Upper lobe of left lung (tissue), 4 donors: ENCODE measurements around the gene DGKZ.

Experiments used
- POLR2A ChIP-seq, 4 donors: fragments of 450-650 bp; IDR thresholded peaks; one replicate each; pipeline ENCODE4 v1.5.1; 2016 to 2017; ENCODE audit warnings: antibody characterized with exemption in 4 of 4, mild to moderate bottlenecking in 2 of 4
- TF ChIP-seq, protein P1 (sequence below), 6 experiments: fragments of 450-650 bp in 4 of 6; fragments of 200-600 bp in 2 of 6; sonication (generic) in 2 of 6; IDR thresholded peaks; one replicate each; pipeline ENCODE4 v1.5.1; 2016 to 2019; ENCODE audit warnings: antibody characterized with exemption in 6 of 6

DNA sequence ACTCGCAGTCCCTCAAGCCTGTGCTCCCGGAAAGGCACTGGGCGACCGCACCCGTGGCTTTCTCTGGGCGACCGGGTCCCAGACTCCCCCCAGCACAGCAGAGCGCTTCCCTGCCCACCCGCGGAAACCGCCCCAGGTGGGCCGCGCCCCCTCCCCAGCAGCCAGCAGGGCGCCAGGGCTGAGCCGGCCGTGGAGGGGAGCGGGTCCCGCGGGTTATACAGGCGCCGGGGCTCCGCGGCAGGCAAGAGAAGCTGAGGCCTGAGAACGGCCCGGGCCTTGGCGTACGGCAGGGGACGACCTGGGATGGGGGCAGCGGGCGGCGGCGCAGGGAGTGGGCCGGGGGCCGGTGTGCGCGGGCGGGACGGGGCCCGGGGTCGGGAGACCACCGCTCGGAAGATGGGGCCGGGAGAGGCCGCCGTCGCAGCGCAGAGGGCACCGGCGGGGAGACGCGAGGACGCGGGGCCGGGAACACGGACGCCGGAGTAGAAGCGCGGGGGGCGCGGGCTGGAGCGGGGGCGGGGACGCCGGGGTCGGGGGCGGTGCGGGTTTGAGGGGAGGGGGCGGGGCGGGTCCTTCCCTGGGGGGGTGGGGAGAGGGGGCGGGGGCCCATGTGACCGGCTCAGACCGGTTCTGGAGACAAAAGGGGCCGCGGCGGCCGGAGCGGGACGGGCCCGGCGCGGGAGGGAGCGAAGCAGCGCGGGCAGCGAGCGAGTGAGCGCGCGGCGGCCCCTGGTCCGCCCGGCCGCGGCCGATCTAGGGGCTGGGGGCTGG, 34.0 kb downstream of the DGKZ start, which contains the start of gene MDK:
- TF ChIP-seq, protein P1, sequence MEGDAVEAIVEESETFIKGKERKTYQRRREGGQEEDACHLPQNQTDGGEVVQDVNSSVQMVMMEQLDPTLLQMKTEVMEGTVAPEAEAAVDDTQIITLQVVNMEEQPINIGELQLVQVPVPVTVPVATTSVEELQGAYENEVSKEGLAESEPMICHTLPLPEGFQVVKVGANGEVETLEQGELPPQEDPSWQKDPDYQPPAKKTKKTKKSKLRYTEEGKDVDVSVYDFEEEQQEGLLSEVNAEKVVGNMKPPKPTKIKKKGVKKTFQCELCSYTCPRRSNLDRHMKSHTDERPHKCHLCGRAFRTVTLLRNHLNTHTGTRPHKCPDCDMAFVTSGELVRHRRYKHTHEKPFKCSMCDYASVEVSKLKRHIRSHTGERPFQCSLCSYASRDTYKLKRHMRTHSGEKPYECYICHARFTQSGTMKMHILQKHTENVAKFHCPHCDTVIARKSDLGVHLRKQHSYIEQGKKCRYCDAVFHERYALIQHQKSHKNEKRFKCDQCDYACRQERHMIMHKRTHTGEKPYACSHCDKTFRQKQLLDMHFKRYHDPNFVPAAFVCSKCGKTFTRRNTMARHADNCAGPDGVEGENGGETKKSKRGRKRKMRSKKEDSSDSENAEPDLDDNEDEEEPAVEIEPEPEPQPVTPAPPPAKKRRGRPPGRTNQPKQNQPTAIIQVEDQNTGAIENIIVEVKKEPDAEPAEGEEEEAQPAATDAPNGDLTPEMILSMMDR (IDR thresholded peaks at IDR 0.05): no peak
- TF ChIP-seq POLR2A (IDR thresholded peaks at IDR 0.05): no peak
